ENCODE results near the gene EMP2. TPM values are rescaled to one million over a fixed set of nuclear protein-coding genes. Genes with fewer than 3 reads are reported as not detected.
A peak's percentile ranks its signal among the peaks of the same experiment; 100 is the strongest.

Gene EMP2
- total and polyA plus RNA-seq, 5 donors = 34.4 to 85.0 (median 73.6) TPM

DNA sequence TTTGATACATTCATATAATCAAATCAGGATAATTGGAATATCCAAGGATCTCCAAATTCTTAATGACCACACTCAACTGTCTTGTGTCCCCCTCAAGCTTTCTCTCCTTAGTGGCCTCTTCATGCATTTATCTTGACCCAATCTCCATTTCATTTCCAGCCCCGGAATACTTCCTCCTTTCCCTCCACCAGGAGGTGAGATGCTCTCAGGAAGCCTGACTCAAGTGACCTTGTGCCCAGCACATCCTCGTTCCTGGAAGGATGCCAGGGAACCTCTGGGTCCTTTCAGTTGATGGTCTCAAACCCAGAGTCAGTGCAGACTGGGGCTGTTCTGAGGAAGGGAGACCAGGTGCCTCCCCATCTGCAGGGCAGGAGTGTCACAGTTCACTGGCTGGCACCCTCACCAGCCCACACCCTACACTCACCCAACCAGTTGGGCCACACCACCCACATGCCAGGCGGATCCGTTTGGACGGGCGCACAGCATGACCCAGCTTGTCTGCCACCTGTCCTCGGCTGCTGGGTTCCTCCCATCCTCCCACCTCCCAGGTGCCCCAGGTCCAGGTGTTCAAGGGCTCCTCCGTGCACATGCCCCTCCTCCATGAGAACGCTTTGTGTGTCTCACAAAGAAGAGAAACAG lies 14.0 kb upstream of the EMP2 start:
- Histone ChIP-seq H3K27ac (ENCODE audit: low read length) (no peak overlapping the region), H3K27me3 (ENCODE audit: control insufficient read depth, insufficient read depth) (no peaks in the 10 kb centered on the region), H3K4me1 (ENCODE audit: control insufficient read depth, insufficient read depth, low read length) (no peaks in the 10 kb centered on the region), H3K4me3 (ENCODE audit: low read length) (no peak overlapping the region), H3K9me3 (ENCODE audit: control insufficient read depth, low read length) (no peaks in the 10 kb centered on the region)
- DNase-seq (no peak), ATAC-seq (peak in 1 of 2 donors; percentile 24)
- intact Hi-C loops (cut with DNase I) = no loop called here
- WGBS = 64% methylated on average over 9 of the region's 9 CpGs

DNA sequence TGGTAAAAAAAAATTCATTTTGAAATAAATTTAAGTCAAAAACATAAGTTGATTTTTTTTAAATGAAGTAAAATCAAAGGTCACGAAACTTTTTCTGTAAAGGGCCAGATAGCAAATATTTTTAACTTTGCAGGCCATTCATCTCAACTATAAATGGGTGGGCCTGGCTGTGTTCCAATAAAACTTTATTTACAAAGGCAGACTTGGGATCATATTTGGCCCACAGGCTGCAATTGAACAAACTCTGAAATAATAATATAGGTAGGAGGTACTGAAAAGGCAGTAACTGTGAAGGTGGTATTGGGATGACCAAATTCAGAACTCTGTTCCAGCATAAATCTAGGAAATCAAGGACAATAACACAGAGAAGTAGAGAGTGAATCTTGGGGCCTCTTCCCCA lies 12.2 kb upstream of the EMP2 start:
- Histone ChIP-seq H3K4me3 (ENCODE audit: low read length) (no peak overlapping the region), H3K27ac (ENCODE audit: low read length) (no peak overlapping the region), H3K9me3 (ENCODE audit: control insufficient read depth, low read length) (no peaks in the 10 kb centered on the region), H3K4me1 (ENCODE audit: control insufficient read depth, insufficient read depth, low read length) (no peaks in the 10 kb centered on the region), H3K27me3 (ENCODE audit: control insufficient read depth, insufficient read depth) (no peaks in the 10 kb centered on the region)
- 81% methylated on average over 1 of the region's 1 CpG for WGBS
- ATAC-seq (no peak), DNase-seq (no peak)
- intact Hi-C loops (cut with DNase I) = no loop called here

DNA sequence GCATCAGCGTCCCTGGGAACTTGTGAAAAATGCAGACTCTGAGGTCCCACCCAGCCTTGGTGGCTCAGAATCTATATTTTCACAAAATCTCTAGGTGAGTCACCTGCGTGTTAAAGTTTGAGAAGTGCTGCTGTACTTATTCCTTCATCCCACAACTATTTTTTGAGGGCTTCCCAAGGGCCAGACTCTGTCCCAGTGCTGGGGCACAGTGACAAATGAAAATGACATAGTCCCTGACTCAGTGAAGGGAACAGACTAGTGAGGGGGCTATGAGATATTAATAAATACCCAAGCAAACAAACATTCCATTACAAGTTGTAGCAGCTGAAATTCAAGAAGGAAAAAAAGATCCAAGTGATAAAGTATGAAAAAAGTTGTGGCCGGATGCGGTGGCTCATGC lies 9.9 kb upstream of the EMP2 start:
- H3K4me1 ChIP-seq (ENCODE audit: control insufficient read depth, insufficient read depth, low read length) = no peaks in the 10 kb centered on the region
- ATAC-seq = no peak
- H3K4me3 ChIP-seq (ENCODE audit: low read length) = no peak overlapping the region
- no peaks in the 10 kb centered on the region for H3K9me3 ChIP-seq (ENCODE audit: control insufficient read depth, low read length)
- no peak for DNase-seq
- no peak overlapping the region for H3K27ac ChIP-seq (ENCODE audit: low read length)
- 82% methylated on average over 4 of the region's 4 CpGs for WGBS
- H3K27me3 ChIP-seq (ENCODE audit: control insufficient read depth, insufficient read depth) = no peaks in the 10 kb centered on the region
- intact Hi-C loops (cut with DNase I) = no loop called here

DNA sequence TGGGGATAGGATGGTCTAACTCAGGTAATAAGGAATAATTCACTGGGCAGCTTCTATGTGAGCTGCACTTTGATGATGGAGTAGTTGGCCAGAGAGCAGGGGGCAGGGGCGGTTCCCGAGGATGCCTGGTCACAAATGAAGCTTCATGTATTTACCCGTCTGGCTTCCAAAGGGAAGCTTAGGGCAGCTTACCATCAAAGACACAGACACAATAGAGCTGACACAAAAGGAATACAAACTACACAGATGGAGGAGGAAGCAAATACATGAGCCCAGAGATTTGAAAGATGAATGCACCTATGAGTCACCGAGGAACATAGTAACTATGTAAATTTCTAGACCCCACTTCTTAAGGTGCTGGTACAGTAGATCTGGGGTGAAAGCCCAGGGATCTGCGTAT lies 8.7 kb upstream of the EMP2 start:
- DNase-seq (peak in 1 of 3 donors; percentile 23), ATAC-seq (no peak)
- H3K9me3 ChIP-seq (ENCODE audit: control insufficient read depth, low read length) = no peaks in the 10 kb centered on the region
- H3K4me3 ChIP-seq (ENCODE audit: low read length) = no peak overlapping the region
- 81% methylated on average over 5 of the region's 5 CpGs for WGBS
- H3K4me1 ChIP-seq (ENCODE audit: control insufficient read depth, insufficient read depth, low read length) = no peaks in the 10 kb centered on the region
- intact Hi-C loops (cut with DNase I) = no loop called here
- no peaks in the 10 kb centered on the region for H3K27me3 ChIP-seq (ENCODE audit: control insufficient read depth, insufficient read depth)
- H3K27ac ChIP-seq (ENCODE audit: low read length) = no peak overlapping the region

DNA sequence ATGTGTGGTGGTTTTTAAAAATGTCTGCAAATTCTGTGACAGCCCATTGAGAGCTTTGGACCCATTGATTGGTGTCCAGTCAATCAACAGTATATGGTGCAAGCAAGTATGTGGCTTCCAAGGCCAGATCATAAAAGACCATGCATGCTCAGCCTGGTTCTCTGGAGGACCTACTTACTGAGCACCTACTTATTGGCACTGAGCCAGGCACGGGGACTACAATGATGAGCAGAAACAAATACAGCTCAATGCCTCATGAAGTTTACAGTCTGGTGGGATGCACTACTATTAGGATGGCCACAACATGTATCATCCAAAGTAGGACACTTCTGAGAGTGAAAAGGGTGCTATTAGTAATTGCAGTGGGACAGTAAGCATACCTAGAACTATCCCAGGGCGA lies 7.2 kb upstream of the EMP2 start:
- intact Hi-C loops (cut with DNase I) = no loop called here
- Histone ChIP-seq H3K4me3 (ENCODE audit: low read length) (no peak overlapping the region), H3K27me3 (ENCODE audit: control insufficient read depth, insufficient read depth) (no peaks in the 10 kb centered on the region), H3K4me1 (ENCODE audit: control insufficient read depth, insufficient read depth, low read length) (no peaks in the 10 kb centered on the region), H3K27ac (ENCODE audit: low read length) (no peak overlapping the region), H3K9me3 (ENCODE audit: control insufficient read depth, low read length) (no peaks in the 10 kb centered on the region)
- DNase-seq (no peak), ATAC-seq (no peak)
- WGBS = 59% methylated on average over 2 of the region's 2 CpGs

DNA sequence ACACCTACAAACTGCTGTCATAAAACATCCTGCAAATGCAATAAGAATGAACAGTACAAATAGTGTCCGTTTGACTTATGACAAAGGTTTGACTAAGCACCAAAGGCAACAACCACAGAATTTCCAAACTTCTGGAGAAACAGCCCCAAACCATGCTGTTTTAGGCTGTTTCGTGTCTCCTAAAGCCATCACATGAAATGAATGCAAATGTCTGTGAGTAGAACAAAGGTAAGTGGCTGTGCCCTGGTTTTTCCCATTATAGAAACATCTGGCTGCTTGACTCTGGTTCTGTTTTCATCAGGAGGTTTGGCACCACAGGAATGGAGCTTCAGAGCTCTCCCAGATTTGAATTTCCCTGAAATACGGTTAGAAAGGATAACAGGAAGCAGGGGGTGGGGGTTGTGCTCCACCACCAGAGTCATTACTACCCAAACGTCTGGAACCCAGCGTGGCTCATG lies 4.6 kb upstream of the EMP2 start:
- Histone ChIP-seq H3K27me3 (ENCODE audit: control insufficient read depth, insufficient read depth) (no peaks in the 10 kb centered on the region), H3K9me3 (ENCODE audit: control insufficient read depth, low read length) (no peaks in the 10 kb centered on the region), H3K4me3 (ENCODE audit: low read length) (no peak overlapping the region), H3K4me1 (ENCODE audit: control insufficient read depth, insufficient read depth, low read length) (no peaks in the 10 kb centered on the region), H3K27ac (ENCODE audit: low read length) (no peak overlapping the region)
- DNase-seq (no peak), ATAC-seq (no peak)
- intact Hi-C loops (cut with DNase I) = loop anchor here in 1 of 4 donors (5.0 kb wide), 1 partner anchor 32 kb away; no protein-coding TSS in a partner anchor
- WGBS = 53% methylated on average over 5 of the region's 5 CpGs

DNA sequence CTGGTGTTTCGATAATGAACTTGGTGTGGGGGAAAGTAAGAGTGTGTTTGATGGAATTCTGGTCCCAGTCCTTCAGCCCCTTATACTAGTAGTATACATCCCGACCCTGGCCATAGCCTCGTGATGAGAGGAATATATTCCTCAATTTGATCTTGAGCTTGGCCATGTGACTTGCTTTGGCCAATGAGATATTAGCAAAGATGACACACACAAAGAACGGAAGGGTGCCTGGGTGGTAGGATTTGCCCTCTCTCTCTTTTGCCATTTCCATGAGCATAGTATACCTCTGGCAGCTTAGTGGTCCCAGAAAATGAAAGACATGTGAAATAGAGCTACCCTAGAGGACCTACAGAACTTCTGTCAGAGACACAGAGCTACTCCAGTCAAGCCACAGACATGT lies 2.9 kb upstream of the EMP2 start:
- peaks cover 3% of the 10 kb centered on the region for H3K4me1 ChIP-seq (ENCODE audit: control insufficient read depth, insufficient read depth, low read length)
- DNase-seq (no peak), ATAC-seq (no peak)
- H3K27ac ChIP-seq (ENCODE audit: low read length) = no peak overlapping the region
- no peaks in the 10 kb centered on the region for H3K27me3 ChIP-seq (ENCODE audit: control insufficient read depth, insufficient read depth)
- 89% methylated on average over 4 of the region's 4 CpGs for WGBS
- no peaks in the 10 kb centered on the region for H3K9me3 ChIP-seq (ENCODE audit: control insufficient read depth, low read length)
- H3K4me3 ChIP-seq (ENCODE audit: low read length) = no peak overlapping the region
- intact Hi-C loops (cut with DNase I) = loop anchor here in 1 of 4 donors (5.0 kb wide), 1 partner anchor 34 kb away; no protein-coding TSS in a partner anchor

DNA sequence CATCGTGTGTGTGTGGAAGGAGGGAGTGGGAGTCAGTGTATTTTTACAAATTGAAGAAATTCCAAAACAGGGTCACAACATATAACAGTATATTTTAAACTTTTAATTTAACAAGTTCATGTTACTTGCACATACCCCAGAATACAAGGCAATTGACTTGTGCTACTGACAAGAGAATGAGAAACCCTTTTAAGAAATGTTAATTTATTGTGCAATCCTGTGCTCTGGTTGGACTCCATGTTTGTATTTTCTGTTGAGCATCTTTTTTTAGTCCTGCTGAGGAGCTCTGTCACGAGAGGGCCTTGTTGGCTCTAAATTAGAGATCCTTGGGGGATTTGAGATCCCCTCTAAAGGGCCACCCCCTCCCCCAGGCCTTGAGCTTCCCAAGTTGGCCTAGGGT lies 1.1 kb upstream of the EMP2 start:
- Histone ChIP-seq H3K9me3 (ENCODE audit: control insufficient read depth, low read length) (no peaks in the 10 kb centered on the region), H3K27me3 (ENCODE audit: control insufficient read depth, insufficient read depth) (no peaks in the 10 kb centered on the region), H3K4me1 (ENCODE audit: control insufficient read depth, insufficient read depth, low read length) (peaks cover 13% of the 10 kb centered on the region), H3K4me3 (ENCODE audit: low read length) (no peak overlapping the region), H3K27ac (ENCODE audit: low read length) (peak overlapping the region; percentile 46)
- intact Hi-C loops (cut with DNase I) = loop anchor here in 2 of 4 donors (2.0 to 5.0 kb wide), 2 partner anchors 36 to 37 kb away; no protein-coding TSS in a partner anchor
- DNase-seq = peak in 1 of 3 donors; percentile 8
- no peak for ATAC-seq
- WGBS = 26% methylated on average over 2 of the region's 2 CpGs

DNA sequence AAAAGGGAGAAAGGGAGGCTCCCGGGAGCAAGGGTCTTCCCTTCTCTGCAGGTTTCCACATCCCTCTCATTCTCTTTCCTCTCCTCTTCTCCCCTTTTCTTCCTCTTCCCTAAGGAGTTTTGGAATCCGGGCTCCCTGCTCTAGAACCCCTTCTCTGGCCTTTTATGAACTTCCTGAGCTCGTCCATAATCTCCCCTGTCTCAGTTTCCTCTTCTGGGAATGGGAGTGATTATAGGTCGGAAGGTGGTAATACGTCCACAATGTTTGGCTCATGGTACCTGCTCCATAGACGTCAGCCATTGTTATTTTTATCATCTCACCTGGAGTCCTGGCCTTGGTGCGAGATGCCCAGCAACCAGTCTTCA lies 467 bp upstream of the EMP2 start:
- H3K4me1 ChIP-seq (ENCODE audit: control insufficient read depth, insufficient read depth, low read length) = peaks cover 15% of the 10 kb centered on the region
- ATAC-seq (peak in 1 of 2 donors; percentile 4), DNase-seq (no peak)
- intact Hi-C loops (cut with DNase I) = loop anchor here in 2 of 4 donors (2.0 to 5.0 kb wide), 2 partner anchors 36 to 38 kb away; no protein-coding TSS in a partner anchor
- peak overlapping the region; percentile 63 for H3K4me3 ChIP-seq (ENCODE audit: low read length)
- no peaks in the 10 kb centered on the region for H3K27me3 ChIP-seq (ENCODE audit: control insufficient read depth, insufficient read depth)
- H3K9me3 ChIP-seq (ENCODE audit: control insufficient read depth, low read length) = no peaks in the 10 kb centered on the region
- peak overlapping the region; percentile 46 for H3K27ac ChIP-seq (ENCODE audit: low read length)
- 16% methylated on average over 7 of the region's 7 CpGs for WGBS

DNA sequence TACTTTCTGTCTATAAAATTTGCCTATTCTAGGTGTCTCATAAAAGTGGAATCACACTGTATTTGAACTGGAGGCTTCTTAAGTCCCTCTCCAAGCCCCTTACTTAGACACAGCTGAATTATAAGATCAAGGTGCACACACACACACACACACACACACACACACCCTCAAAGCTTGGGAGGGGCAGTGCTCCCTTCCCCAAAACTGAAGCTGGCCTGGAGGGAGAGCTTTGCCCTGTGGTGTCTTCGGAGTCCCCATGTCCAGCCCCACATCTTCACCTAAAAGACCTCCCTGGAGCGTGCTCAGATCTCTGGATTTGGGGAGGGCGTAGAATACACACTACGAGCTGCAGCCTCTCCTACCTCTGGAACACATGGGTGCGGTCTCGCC lies 828 bp downstream of the EMP2 start:
- WGBS = 5% methylated on average over 6 of the region's 6 CpGs
- Histone ChIP-seq H3K27me3 (ENCODE audit: control insufficient read depth, insufficient read depth) (no peaks in the 10 kb centered on the region), H3K4me3 (ENCODE audit: low read length) (peak overlapping the region; percentile 63), H3K9me3 (ENCODE audit: control insufficient read depth, low read length) (no peaks in the 10 kb centered on the region), H3K27ac (ENCODE audit: low read length) (peak overlapping the region; percentile 85), H3K4me1 (ENCODE audit: control insufficient read depth, insufficient read depth, low read length) (peaks cover 15% of the 10 kb centered on the region)
- DNase-seq (no peak), ATAC-seq (no peak)
- intact Hi-C loops (cut with DNase I) = loop anchor here in 3 of 4 donors (5.0 to 10.0 kb wide), 3 partner anchors 55 to 158 kb away; no protein-coding TSS in a partner anchor

DNA sequence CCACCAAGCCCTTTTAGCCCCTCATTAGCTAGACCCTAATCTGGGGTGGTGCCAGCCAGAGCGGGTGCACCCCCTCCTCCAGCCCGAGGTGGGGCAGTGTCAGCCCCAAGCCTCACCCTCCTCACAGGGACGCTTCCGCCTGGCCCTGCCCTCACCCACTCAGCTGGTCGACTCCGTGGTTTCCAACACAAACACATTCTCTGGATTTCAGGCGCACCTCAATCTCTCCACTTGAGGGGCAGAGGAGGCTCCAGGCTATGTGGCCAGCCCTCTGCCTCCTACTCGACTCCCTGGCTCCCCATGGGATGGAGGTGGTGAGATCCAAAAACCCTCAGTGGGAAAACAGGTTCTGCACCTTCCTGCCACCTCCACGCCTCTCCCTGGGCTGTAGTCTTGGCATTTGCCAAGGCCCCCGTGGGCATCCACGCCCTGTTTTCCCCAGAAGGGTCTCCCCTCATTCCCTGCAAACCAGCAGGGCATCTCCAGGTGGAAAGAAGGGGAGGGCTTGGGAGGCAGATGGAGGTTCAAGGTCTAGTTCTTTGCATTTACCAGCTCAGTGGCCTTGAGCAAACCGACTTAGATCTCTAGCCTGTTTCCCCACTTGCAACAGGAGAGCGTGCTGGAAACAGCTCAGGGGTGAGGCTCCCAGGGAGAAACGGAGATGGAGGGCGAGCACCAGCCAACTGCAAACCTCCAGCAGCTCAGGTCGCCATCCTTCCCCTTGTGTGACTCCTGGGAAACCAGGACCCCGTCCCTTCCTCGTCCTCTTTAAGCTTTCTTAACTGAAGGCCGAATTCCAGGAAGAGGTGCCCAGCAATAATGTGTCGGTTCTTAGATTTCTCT lies 1.7 kb downstream of the EMP2 start:
- Histone ChIP-seq H3K4me3 (ENCODE audit: low read length) (peak overlapping the region; percentile 63), H3K27me3 (ENCODE audit: control insufficient read depth, insufficient read depth) (no peaks in the 10 kb centered on the region), H3K4me1 (ENCODE audit: control insufficient read depth, insufficient read depth, low read length) (peaks cover 15% of the 10 kb centered on the region), H3K27ac (ENCODE audit: low read length) (peak overlapping the region; percentile 76), H3K9me3 (ENCODE audit: control insufficient read depth, low read length) (no peaks in the 10 kb centered on the region)
- WGBS = 35% methylated on average over 20 of the region's 20 CpGs
- ATAC-seq (peak; percentile 15 to 30), DNase-seq (peak; percentile 37 to 82 (median 66))
- intact Hi-C loops (cut with DNase I) = loop anchor here in 3 of 4 donors (5.0 to 10.0 kb wide), 3 partner anchors 54 to 159 kb away; no protein-coding TSS in a partner anchor
